OCI-LY1 (cell line): Measurements from ENCODE around the gene P4HTM.

ENCODE experiments used
- H2AFZ ChIP-seq: fragments of 200-600 bp; sonication (generic), shearing (Covaris generic); 2 replicates; pipeline ENCODE4 v1.6.0; 2014; ENCODE audit warnings: antibody characterized with exemption, mild to moderate bottlenecking, low read length
- H3F3A ChIP-seq: fragments of 200-600 bp; sonication (generic), shearing (Covaris generic); 2 replicates; pipeline ENCODE4 v1.6.0; 2014; ENCODE audit warnings: mild to moderate bottlenecking, antibody characterized with exemption, low read length, moderate library complexity; ENCODE audit not compliant: insufficient read depth
- H3K27ac ChIP-seq: fragments of 200-600 bp; sonication (generic); 2 replicates; pipeline ENCODE4 v1.5.1; 2014; ENCODE audit warnings: low read length, mixed run types, mild to moderate bottlenecking, low read depth; ENCODE audit not compliant: poor library complexity, severe bottlenecking
- H3K27me3 ChIP-seq: fragments of 200-600 bp; sonication (generic); 2 replicates; pipeline ENCODE4 v1.6.0; 2014; ENCODE audit warnings: antibody characterized with exemption, mild to moderate bottlenecking, low read length, moderate library complexity; ENCODE audit not compliant: insufficient read depth
- H3K36me3 ChIP-seq: fragments of 200-600 bp; sonication (generic); 2 replicates; pipeline ENCODE4 v1.6.1; 2014; ENCODE audit warnings: mild to moderate bottlenecking, antibody characterized with exemption, low read length, moderate library complexity, mixed read lengths; ENCODE audit not compliant: insufficient read depth
- H3K4me1 ChIP-seq: fragments of 200-600 bp; sonication (generic); 2 replicates; pipeline ENCODE4 v1.5.1; 2014; ENCODE audit warnings: mild to moderate bottlenecking, low read length, moderate library complexity; ENCODE audit not compliant: insufficient read depth, severe bottlenecking
- H3K4me2 ChIP-seq: fragments of 200-600 bp; sonication (generic), shearing (Covaris generic); 2 replicates; pipeline ENCODE4 v1.6.1; 2014; ENCODE audit warnings: low read length
- H3K4me3 ChIP-seq: fragments of 200-600 bp; sonication (generic); 2 replicates; pipeline ENCODE4 v1.5.1; 2014; ENCODE audit warnings: low read length, low read depth, mild to moderate bottlenecking, mixed read lengths; ENCODE audit not compliant: poor library complexity, severe bottlenecking
- H3K79me2 ChIP-seq: fragments of 200-600 bp; shearing (Covaris generic); 2 replicates; pipeline ENCODE4 v1.6.1; 2016; ENCODE audit warnings: mixed run types, low read length, mixed read lengths; ENCODE audit not compliant: insufficient read depth
- H3K9ac ChIP-seq: fragments of 200-600 bp; sonication (generic), shearing (Covaris generic); 2 replicates; pipeline ENCODE4 v1.6.1; 2014; ENCODE audit warnings: mild to moderate bottlenecking, low read length, mixed read lengths
- H3K9me2 ChIP-seq: fragments of 200-600 bp; sonication (generic), shearing (Covaris generic); 2 replicates; pipeline ENCODE4 v1.6.1; 2014; ENCODE audit warnings: low read depth, mild to moderate bottlenecking, low read length, mixed read lengths
- H3K9me3 ChIP-seq: fragments of 200-600 bp; shearing (Covaris generic); 2 replicates; pipeline ENCODE4 v1.6.1; 2014; ENCODE audit warnings: low read length, mixed read lengths
- H4K20me1 ChIP-seq: fragments of 200-600 bp; sonication (generic), shearing (Covaris generic); 2 replicates; pipeline ENCODE4 v1.6.0; 2016; ENCODE audit warnings: mild to moderate bottlenecking, low read length; ENCODE audit not compliant: insufficient read depth
- CTCF ChIP-seq: fragments of 200-600 bp; sonication (generic), shearing (Covaris generic); IDR thresholded peaks from 2 replicates; pipeline ENCODE4 v1.5.1; 2017; ENCODE audit warnings: mild to moderate bottlenecking, antibody characterized with exemption, low read length, moderate library complexity, mixed read lengths
- EZH2 ChIP-seq: fragments of 200-600 bp; sonication (generic), shearing (Covaris generic); IDR thresholded peaks from 2 replicates; pipeline ENCODE4 v1.8.0; 2017; ENCODE audit warnings: borderline replicate concordance, mixed run types, mild to moderate bottlenecking, antibody characterized with exemption, low read length, moderate library complexity, mixed read lengths

Gene P4HTM

DNA sequence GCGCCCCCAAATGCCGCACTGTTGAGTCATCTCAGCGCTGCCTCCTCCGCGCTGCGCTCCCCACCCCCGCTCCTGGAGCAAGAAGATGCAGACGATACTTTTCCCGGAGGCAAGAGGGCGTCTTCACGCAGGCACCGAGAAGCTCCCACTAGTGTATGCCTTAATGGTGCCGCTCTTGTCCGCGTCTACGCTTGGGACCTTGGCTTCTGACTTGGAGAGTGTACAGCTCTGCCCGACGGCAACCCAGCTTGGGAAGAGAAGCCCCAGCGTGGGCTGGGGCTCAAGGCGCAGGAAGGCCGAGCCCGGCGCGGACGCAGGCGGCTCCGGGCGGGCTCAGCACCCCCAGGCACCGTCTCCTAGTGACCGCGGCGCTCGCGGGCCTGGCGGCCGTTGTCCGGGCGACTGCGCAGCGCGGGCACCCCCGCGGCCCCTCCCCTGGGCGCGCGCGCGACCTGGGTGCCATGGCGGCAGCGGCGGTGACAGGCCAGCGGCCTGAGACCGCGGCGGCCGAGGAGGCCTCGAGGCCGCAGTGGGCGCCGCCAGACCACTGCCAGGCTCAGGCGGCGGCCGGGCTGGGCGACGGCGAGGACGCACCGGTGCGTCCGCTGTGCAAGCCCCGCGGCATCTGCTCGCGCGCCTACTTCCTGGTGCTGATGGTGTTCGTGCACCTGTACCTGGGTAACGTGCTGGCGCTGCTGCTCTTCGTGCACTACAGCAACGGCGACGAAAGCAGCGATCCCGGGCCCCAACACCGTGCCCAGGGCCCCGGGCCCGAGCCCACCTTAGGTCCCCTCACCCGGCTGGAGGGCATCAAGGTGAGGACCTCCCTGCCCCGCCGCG, at the start of gene P4HTM:
TSS of gene P4HTM (plus strand) at position 446 of the 840 bp plus-strand sequence. CDS start at position 462, 16 bp downstream.
- H3K27me3 ChIP-seq = no peaks in the 10 kb centered on the region
- H3K4me2 ChIP-seq = peak within 1 kb of the TSS; percentile 94
- H3F3A ChIP-seq = no peaks in the 10 kb centered on the region
- H3K9me3 ChIP-seq = no peaks in the 10 kb centered on the region
- TF ChIP-seq EZH2 (no peak), CTCF (peak; percentile 36)
- H4K20me1 ChIP-seq = no peaks in the 10 kb centered on the region
- no peak within 1 kb of the TSS for H2AFZ ChIP-seq
- H3K4me3 ChIP-seq = peak within 1 kb of the TSS; percentile 76
- H3K4me1 ChIP-seq = peaks cover 24% of the 10 kb centered on the region
- H3K9ac ChIP-seq = peak within 1 kb of the TSS; percentile 82
- no peaks in the 10 kb centered on the region for H3K9me2 ChIP-seq
- H3K36me3 ChIP-seq = peaks cover 19% of the 10 kb centered on the region; the same call in 1 of the 2 replicates
- peak within 1 kb of the TSS; percentile 73 for H3K27ac ChIP-seq
- 0 out of 2 replicates have a peak, but pooled peaks cover 3% of the 10 kb centered on the region for H3K79me2 ChIP-seq

DNA sequence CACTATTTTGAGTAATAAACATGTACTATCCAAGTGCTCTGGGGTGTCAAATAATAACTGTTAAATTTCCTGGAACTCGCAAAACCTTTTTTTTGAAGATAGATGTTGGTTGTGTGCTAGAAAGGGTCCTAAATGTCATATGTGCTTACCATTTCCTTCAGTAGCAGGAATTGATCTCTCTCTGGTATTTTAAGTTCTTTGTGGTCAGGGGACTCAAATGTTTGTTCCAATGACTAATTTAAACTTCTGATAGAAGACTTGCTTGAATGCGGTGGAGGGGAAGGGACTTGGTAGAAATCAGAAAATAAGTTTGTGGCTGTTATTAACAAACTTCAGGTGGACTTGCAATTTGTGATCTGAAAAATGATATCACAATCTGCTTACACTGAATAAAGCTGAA, 44.6 kb upstream of the P4HTM start:
- Histone ChIP-seq H3K9ac (no peak overlapping the region), H3K4me2 (no peak overlapping the region), H3K4me1 (peaks cover 9% of the 10 kb centered on the region), H3K79me2 (peaks cover 20% of the 10 kb centered on the region), H3K36me3 (peaks cover 23% of the 10 kb centered on the region; the same call in 1 of the 2 replicates), H3K9me3 (no peaks in the 10 kb centered on the region), H2AFZ (no peak overlapping the region), H3K27me3 (no peaks in the 10 kb centered on the region), H3K4me3 (no peak overlapping the region), H4K20me1 (no peaks in the 10 kb centered on the region), H3F3A (no peaks in the 10 kb centered on the region), H3K9me2 (no peaks in the 10 kb centered on the region), H3K27ac (peak overlapping the region; percentile 27)
- TF ChIP-seq CTCF = no peak
- TF ChIP-seq EZH2 = no peak

DNA sequence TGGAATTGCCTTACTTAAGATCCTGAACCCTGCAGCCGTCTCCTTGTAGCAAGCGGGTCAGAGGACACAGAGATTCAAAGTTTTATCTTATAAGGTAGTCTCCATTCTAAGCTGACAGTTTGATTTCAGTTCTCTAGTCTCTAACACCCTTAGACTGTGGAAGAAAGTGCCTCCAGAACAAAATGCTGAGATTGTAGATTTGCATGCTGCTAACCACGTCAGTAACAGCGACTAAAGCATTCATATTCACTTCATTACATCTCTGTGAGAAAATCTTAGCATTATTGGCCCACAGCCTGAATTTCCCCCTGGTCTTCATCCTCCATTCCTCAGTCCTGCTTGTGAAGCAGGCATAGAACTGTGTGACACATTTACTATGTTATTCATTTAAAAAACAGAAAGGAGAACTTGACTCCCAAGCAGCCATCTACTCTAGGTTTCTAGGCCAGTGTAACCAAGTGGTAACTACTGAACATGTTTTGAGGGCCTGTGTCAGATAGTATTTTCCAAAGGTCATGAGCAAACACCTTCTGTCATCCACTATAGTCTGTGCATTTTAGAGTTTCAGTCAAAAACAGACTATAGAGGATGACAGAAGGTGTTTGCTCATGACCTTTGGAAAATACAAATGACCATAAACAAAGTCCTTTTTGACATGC, 44.0 kb upstream of the P4HTM start:
- Histone ChIP-seq H3K4me3 (no peak overlapping the region), H3K27ac (peak overlapping the region; percentile 27), H3K27me3 (no peaks in the 10 kb centered on the region), H3K9me3 (no peaks in the 10 kb centered on the region), H3K9ac (no peak overlapping the region), H3K9me2 (no peaks in the 10 kb centered on the region), H3K4me1 (peaks cover 9% of the 10 kb centered on the region), H3F3A (no peaks in the 10 kb centered on the region), H3K79me2 (peaks cover 25% of the 10 kb centered on the region), H4K20me1 (no peaks in the 10 kb centered on the region), H3K4me2 (no peak overlapping the region), H2AFZ (no peak overlapping the region), H3K36me3 (peaks cover 23% of the 10 kb centered on the region; the same call in 1 of the 2 replicates)
- TF ChIP-seq EZH2 (no peak), CTCF (no peak)
